ENCODE data around the gene WLS. TPM values are rescaled to one million over a fixed set of nuclear protein-coding genes. Genes with fewer than 3 reads are reported as not detected.

WLS gene
- 4.2 and 8.8 TPM in 2 replicates for polyA plus RNA-seq
- polyA minus RNA-seq, result 5.3 and 5.6 TPM in 2 replicates

DNA sequence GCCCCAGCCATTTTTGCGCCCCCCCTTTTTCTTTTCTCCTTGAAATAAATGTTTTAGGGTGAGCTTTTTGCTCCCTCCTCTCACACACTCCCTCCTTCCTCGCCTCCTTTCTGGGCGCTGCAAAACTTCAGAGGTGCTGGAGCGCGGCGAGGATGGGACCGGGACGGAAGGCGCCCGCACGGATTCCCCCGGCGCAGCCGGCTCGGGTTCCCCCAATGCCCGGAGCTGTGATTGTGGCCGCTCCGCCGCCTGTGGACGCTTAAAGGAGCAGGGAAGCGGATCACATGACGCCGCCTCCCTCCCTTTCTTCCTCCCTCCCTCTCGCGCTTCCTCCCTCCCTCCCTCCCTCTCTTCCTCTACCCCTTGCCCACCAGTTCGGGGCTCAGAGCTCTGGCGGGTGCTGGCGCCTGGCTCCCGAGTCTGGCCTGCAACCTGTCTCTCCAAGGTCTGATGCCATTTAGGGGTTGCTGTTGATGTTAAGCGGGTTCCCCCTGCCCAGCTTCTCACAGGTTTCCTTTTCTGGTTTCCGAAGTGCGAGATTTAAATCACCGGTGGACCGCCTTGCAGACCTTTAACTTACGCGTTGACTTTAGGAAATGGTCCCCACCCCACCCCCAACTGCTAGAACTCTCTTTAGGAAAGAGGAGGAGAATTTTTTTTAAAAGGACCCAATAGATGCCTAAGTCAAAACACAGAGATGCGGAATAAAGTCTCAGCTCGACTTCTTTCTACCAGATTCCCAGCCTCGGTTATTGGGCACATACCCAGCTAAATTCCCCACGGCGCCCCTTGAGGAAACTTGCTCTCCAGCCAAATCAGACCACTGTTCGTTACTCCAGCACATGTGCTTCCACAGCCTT, at the start of gene WLS:
Gene WLS, minus strand, starts transcription at position 235 of the 860 bp plus-strand sequence. Its CDS starts 224 bp downstream, at position 11.
- no peaks in the 10 kb centered on the region for H3K79me2 ChIP-seq (replicated peaks; ENCODE audit: insufficient read depth, low read length)
- H4K20me1 ChIP-seq (ENCODE audit: insufficient read depth), result no peaks in the 10 kb centered on the region
- peak within 1 kb of the TSS; percentile 12 for H3K9ac ChIP-seq (ENCODE audit: low read length)
- H3K27ac ChIP-seq (ENCODE audit: low read length), result no peak within 1 kb of the TSS
- no peaks in the 10 kb centered on the region for H3F3A ChIP-seq (ENCODE audit: insufficient read depth, low read length, poor library complexity, severe bottlenecking)
- H3K4me3 ChIP-seq (ENCODE audit: low read length), result peak within 1 kb of the TSS; percentile 63
- no peaks in the 10 kb centered on the region for H3K36me3 ChIP-seq (ENCODE audit: insufficient read depth, low read length)
- no peak within 1 kb of the TSS for H2AFZ ChIP-seq (ENCODE audit: low read depth, low read length)
- no peaks in the 10 kb centered on the region for H3K9me3 ChIP-seq (ENCODE audit: low read length)
- no peaks in the 10 kb centered on the region for H3K9me2 ChIP-seq (ENCODE audit: insufficient read depth, low read length)
- no peak for TF ChIP-seq TAF1 (IDR thresholded peaks at IDR 0.05; ENCODE audit: low read depth)
- TF ChIP-seq SMC3 (conservative IDR thresholded peaks at IDR 0.05; ENCODE audit: poor library complexity), result no peak
- TF ChIP-seq, protein P1, sequence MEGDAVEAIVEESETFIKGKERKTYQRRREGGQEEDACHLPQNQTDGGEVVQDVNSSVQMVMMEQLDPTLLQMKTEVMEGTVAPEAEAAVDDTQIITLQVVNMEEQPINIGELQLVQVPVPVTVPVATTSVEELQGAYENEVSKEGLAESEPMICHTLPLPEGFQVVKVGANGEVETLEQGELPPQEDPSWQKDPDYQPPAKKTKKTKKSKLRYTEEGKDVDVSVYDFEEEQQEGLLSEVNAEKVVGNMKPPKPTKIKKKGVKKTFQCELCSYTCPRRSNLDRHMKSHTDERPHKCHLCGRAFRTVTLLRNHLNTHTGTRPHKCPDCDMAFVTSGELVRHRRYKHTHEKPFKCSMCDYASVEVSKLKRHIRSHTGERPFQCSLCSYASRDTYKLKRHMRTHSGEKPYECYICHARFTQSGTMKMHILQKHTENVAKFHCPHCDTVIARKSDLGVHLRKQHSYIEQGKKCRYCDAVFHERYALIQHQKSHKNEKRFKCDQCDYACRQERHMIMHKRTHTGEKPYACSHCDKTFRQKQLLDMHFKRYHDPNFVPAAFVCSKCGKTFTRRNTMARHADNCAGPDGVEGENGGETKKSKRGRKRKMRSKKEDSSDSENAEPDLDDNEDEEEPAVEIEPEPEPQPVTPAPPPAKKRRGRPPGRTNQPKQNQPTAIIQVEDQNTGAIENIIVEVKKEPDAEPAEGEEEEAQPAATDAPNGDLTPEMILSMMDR (IDR thresholded peaks at IDR 0.05; ENCODE audit: poor library complexity, severe bottlenecking), result no peak
- no peak for TF ChIP-seq MXI1 (conservative IDR thresholded peaks at IDR 0.05; ENCODE audit: poor library complexity, severe bottlenecking)
- peak; percentile 83 for TF ChIP-seq EZH2 (IDR thresholded peaks at IDR 0.05; ENCODE audit: borderline replicate concordance, insufficient read depth, low read length, poor library complexity, severe bottlenecking)
- TF ChIP-seq POLR2AphosphoS5 (IDR thresholded peaks at IDR 0.05), result no peak
- TF ChIP-seq, protein P2, sequence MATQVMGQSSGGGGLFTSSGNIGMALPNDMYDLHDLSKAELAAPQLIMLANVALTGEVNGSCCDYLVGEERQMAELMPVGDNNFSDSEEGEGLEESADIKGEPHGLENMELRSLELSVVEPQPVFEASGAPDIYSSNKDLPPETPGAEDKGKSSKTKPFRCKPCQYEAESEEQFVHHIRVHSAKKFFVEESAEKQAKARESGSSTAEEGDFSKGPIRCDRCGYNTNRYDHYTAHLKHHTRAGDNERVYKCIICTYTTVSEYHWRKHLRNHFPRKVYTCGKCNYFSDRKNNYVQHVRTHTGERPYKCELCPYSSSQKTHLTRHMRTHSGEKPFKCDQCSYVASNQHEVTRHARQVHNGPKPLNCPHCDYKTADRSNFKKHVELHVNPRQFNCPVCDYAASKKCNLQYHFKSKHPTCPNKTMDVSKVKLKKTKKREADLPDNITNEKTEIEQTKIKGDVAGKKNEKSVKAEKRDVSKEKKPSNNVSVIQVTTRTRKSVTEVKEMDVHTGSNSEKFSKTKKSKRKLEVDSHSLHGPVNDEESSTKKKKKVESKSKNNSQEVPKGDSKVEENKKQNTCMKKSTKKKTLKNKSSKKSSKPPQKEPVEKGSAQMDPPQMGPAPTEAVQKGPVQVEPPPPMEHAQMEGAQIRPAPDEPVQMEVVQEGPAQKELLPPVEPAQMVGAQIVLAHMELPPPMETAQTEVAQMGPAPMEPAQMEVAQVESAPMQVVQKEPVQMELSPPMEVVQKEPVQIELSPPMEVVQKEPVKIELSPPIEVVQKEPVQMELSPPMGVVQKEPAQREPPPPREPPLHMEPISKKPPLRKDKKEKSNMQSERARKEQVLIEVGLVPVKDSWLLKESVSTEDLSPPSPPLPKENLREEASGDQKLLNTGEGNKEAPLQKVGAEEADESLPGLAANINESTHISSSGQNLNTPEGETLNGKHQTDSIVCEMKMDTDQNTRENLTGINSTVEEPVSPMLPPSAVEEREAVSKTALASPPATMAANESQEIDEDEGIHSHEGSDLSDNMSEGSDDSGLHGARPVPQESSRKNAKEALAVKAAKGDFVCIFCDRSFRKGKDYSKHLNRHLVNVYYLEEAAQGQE (IDR thresholded peaks at IDR 0.05; ENCODE audit: borderline replicate concordance), result no peak
- peak within 1 kb of the TSS; percentile 52 for H3K4me2 ChIP-seq (ENCODE audit: low read length)
- H3K27me3 ChIP-seq (ENCODE audit: insufficient read depth, low read depth, low read length), result peaks cover 86% of the 10 kb centered on the region

DNA sequence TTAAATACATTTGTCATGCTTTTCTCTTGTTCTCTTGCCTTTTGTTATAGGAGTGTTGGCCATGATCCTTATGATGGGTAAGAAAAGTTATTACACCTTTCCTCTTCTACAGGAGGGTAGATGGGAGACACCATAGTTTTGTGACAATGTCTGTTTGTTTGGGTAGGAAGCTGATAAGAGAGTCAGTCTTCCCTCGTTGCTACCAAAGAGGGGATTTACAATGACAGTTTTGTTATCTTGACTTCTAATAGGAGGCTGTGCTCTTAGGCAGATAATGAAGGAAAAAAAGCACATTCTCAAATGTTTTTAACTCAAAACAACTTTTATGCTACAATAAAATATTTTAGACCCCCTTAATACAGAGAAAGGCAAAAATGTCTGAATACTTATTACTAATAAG, 48.0 kb upstream of the WLS start:
- Histone ChIP-seq H3K9me2 (ENCODE audit: insufficient read depth, low read length) (no peaks in the 10 kb centered on the region), H3K79me2 (replicated peaks; ENCODE audit: insufficient read depth, low read length) (no peaks in the 10 kb centered on the region), H3K9me3 (ENCODE audit: low read length) (no peaks in the 10 kb centered on the region), H3K9ac (ENCODE audit: low read length) (no peak overlapping the region), H4K20me1 (ENCODE audit: insufficient read depth) (no peaks in the 10 kb centered on the region), H3K27ac (ENCODE audit: low read length) (no peak overlapping the region), H3K27me3 (ENCODE audit: insufficient read depth, low read depth, low read length) (peaks cover 4% of the 10 kb centered on the region), H3K4me2 (ENCODE audit: low read length) (no peak overlapping the region), H3K36me3 (ENCODE audit: insufficient read depth, low read length) (no peaks in the 10 kb centered on the region), H3K4me3 (ENCODE audit: low read length) (no peak overlapping the region), H2AFZ (ENCODE audit: low read depth, low read length) (no peak overlapping the region), H3F3A (ENCODE audit: insufficient read depth, low read length, poor library complexity, severe bottlenecking) (no peaks in the 10 kb centered on the region)
- TF ChIP-seq EP300 (conservative IDR thresholded peaks at IDR 0.05; ENCODE audit: poor library complexity, severe bottlenecking) (no peak), MXI1 (conservative IDR thresholded peaks at IDR 0.05; ENCODE audit: poor library complexity, severe bottlenecking) (no peak), RAD21 (conservative IDR thresholded peaks at IDR 0.05) (no peak), EZH2 (IDR thresholded peaks at IDR 0.05; ENCODE audit: borderline replicate concordance, insufficient read depth, low read length, poor library complexity, severe bottlenecking) (no peak), SMC3 (conservative IDR thresholded peaks at IDR 0.05; ENCODE audit: poor library complexity) (no peak), POLR2AphosphoS5 (IDR thresholded peaks at IDR 0.05) (no peak), TAF1 (IDR thresholded peaks at IDR 0.05; ENCODE audit: low read depth) (no peak)
- TF ChIP-seq, protein P1 (IDR thresholded peaks at IDR 0.05; ENCODE audit: poor library complexity, severe bottlenecking), result no peak
- TF ChIP-seq, protein P2 (IDR thresholded peaks at IDR 0.05; ENCODE audit: borderline replicate concordance), result no peak

Measured in neural cell (in vitro differentiated cells).